HuH-7 (cell line): ENCODE measurements around the gene FLNB.

ENCODE experiments used
- DNase-seq: peaks from one replicate; pipeline ENCODE4 v3.0.0; 2011; ENCODE audit warnings: low spot score

Gene FLNB

DNA sequence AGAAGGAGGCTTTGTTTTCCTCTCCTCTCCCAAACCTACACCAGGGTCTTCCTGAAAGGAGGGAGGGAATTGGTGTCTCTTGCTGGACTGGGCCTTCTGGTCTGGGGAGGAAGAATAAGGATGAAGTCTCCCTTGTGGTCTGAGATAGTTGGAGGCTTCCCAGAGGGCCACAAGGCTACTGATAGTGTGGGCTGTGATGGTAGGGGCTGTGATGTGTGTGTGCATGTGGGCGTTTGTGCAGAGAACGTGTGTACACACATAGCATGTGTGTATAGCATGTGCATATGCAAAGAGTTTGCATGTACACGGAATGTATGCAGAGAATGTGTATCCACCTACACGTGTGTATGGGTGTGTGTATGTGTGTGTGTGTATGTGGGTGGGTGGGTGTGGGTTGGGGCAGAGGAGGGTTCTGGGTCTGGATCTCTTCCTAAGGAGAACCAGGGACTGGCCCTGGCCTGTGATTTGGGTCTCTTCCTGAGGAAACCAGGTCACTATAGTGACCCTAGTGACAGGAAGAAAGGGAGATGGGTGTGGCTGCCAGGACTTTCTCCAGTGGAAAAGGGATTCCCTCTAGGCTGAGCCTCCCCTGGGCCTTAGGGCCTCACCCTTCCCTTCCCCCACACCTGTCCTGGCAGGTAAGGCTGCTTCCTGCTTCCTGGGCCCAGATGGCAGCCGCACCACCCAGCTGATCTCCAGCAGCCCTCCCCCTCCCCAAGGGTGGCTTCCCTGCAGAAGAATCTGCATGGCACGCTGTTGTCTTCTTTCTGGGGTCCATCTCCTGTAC is 1.7 kb downstream of the FLNB start:
- no peak for DNase-seq

DNA sequence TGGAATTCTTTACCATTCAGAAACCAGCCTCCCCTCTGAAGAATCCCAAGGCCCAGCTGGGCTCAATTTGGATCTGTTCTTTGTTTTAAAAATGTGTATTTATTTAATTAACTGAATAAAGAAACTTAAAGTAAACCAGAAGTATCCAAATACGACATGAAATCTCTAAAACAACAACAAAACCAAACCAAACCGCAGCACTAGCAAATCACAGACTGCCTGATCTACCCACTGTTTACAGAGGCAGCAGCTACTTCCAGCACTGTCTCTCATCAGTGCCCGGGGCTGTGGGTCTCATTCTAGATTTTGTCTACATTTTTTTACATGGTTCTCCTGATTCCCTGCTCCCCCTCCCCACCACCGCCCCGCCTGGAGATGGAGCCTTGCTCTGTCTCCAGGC is 2.3 kb downstream of the FLNB start:
- DNase-seq, result no peak

- DNase-seq, result no peak
Measured at GRCh38 chr3:58011580-58011979, 3.4 kb downstream of the FLNB start.

DNA sequence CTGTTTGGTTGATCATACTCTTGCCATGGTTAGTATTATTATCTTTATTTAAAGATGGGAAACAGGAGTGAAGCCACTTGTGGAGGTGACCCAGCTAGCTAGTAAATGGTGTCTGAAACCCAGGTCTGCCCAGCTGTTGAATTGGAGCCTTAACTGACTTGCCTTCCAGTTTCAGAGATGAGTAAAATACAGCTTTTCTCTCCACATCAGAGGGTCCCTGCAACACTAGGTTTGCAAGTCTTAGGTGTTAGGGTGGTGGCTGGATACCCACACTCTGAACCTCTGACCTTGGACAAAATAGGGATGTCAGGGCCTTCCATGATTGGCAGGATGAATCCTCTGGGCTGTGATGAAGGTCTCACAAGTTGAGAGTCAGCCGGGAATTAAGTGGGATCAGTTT is 4.1 kb downstream of the FLNB start:
- DNase-seq, result no peak

GRCh38 chr3:58013099-58013498 is 4.9 kb downstream of the FLNB start:
- no peak for DNase-seq

GRCh38 chr3:58013973-58014649 is 5.9 kb downstream of the FLNB start:
- no peak for DNase-seq

- no peak for DNase-seq
Measured at GRCh38 chr3:58015520-58015915, 7.3 kb downstream of the FLNB start.

- DNase-seq, result no peak
Measured at GRCh38 chr3:58016710-58017109, 8.5 kb downstream of the FLNB start.

DNA sequence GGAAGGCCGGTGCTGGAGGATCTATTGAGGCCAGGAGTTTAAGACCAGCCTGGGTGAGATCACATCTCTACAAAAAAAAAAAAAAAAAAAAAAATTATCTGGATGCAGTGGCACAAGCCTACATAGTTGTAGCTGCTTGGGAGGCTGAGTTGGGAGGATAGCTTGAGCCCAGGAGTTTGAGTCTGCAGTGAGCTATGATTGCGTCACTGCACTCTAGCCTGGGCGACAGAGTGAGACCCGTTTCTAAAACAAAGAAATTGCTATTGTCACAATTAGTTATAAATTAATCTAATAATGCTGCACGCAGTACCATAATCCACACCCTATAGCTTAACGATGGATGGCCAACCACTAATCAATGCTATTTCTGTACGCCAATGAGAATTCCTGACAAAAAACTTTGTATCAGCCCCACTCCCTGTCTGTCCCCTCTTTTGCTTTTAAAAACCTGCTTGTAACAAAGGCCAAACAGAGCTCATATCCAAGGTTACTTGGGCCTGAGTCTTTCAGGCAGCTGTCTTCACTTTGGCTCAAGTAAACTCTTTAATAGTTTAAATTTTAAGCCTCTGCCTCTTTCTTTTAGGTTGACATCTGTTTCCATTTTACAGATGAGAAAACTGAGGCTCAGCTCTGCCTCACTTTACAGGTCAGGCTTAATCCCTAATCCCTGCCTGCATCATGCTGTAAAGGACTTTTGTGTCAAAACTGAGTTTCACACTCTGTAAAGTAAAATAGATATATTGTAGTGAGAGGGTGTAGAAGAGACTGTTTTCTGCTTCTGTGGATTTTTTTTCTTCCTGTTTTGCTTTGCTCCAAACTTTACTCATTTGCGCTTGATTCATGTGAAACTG is 10.9 kb downstream of the FLNB start:
- no peak for DNase-seq

GRCh38 chr3:58020783-58021071 is 12.5 kb downstream of the FLNB start:
- DNase-seq, result no peak

DNA sequence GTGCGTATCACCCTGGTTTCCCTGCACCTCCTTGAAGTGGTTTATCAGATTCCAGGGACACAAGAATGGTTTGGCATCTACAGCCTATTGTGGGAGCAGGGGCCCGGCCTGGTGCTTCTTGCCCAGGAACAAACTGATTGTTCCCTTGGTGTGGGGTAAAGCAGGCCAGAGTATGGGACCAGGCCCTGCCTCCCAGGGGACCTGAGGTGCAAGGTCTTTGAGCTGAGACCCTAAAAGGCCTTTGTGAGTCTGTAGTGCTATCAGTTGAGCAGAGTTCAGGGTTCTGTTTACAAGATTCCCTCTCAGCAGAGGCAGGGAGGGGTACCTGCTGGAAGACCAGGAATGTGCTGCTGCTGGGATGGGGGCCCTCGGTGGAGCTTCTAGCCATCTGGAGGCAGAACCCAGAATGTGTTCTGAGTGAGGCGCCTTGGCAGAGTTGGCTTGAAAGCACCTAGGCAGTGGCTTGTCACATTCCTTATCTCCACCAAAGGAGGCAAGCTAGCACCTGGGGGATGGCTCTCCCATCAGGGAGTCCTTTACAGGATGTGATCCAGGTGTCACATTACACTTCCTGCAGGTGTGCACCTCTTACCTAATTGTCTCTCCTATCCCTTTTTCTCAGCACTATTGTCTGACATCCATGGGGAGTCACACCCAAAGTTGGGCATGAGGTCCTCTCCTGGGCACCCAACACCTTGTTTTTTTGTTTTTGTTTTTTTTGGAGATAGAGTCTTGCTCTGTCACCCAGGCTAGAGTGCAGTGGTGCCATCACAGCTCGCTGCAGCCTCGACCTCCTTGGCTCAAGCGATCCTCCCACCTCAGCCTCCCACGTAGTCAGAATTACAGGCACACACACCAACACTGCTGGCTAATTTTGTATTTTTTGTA is 13.1 kb downstream of the FLNB start:
- DNase-seq, result no peak

- DNase-seq, result no peak
Measured at GRCh38 chr3:58021962-58022361, 13.7 kb downstream of the FLNB start.

GRCh38 chr3:58022490-58022889 is 14.3 kb downstream of the FLNB start:
- DNase-seq, result no peak

- DNase-seq, result no peak
Measured at GRCh38 chr3:58023531-58023930, 15.3 kb downstream of the FLNB start.

DNA sequence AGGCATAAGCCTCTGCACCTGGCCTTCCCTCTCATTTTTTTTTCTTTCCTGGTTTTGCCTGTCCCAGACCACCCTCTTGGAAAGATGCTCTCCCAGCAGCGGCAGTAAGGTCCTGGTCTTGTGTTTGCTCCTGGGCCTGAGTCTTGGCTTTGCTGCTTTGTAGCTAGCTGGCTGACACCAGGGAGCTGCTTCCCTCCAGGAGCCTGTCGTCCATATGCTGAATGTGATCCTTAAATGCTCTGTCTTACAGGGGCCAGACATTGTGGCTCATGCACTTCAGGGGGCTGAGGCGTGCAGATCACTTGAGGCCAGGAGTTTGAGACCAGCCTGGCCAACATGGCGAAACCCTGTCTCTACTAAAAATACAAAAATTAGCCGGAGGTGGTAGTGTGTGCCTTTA is 17.2 kb downstream of the FLNB start:
- DNase-seq, result no peak

- no peak for DNase-seq
Measured at GRCh38 chr3:58025837-58026569, 17.8 kb downstream of the FLNB start.

GRCh38 chr3:58026598-58026997 is 18.4 kb downstream of the FLNB start:
- DNase-seq, result no peak

GRCh38 chr3:58027704-58028317 is 19.6 kb downstream of the FLNB start:
- DNase-seq, result no peak

- no peak for DNase-seq
Measured at GRCh38 chr3:58028902-58029301, 20.7 kb downstream of the FLNB start.

GRCh38 chr3:58029842-58030584 is 21.8 kb downstream of the FLNB start:
- DNase-seq, result no peak
